Spinal cord (tissue), 10 donors: ENCODE results near the gene ZNF524. TPM values are rescaled to one million over a fixed set of nuclear protein-coding genes. Genes with fewer than 3 reads are reported as not detected.

Experiments used
- DNase-seq, 6 donors: peaks; one replicate each; pipeline versions ENCODE4 v3.0.0 to v3.0.0-alpha.2; 2013 to 2015; ENCODE audit warnings: low spot score in 6 of 6, low read depth in 4 of 6
- H3K27ac ChIP-seq: one replicate; pipeline ENCODE4 v1.5.1; 2013; ENCODE audit warnings: low read depth, low read length, control low read depth
- H3K27me3 ChIP-seq: one replicate; pipeline ENCODE4 v1.6.1; 2013; ENCODE audit warnings: low read length; ENCODE audit not compliant: control insufficient read depth, insufficient read depth
- H3K36me3 ChIP-seq: one replicate; pipeline ENCODE4 v1.6.1; 2013; ENCODE audit warnings: low read length; ENCODE audit not compliant: control insufficient read depth, insufficient read depth
- H3K4me1 ChIP-seq: one replicate; pipeline ENCODE4 v1.6.1; 2013; ENCODE audit warnings: low read length; ENCODE audit not compliant: control insufficient read depth, insufficient read depth
- H3K4me3 ChIP-seq: one replicate; pipeline ENCODE4 v1.5.1; 2013; ENCODE audit warnings: low read depth, low read length, control low read depth
- H3K9me3 ChIP-seq: one replicate; pipeline ENCODE4 v1.6.1; 2013; ENCODE audit warnings: low read length; ENCODE audit not compliant: control insufficient read depth, insufficient read depth
- WGBS: methylation state at CpG from one replicate; pipeline ENCODE4 v1.1.5; 2013; ENCODE audit warnings: missing lambda C conversion rate; ENCODE audit not compliant: insufficient coverage; 5-methylcytosine and 5-hydroxymethylcytosine counted together
- polyA plus RNA-seq, 2 donors: library from polyadenylated mRNA; unstranded; fragments of 120-200 nt; gene quantifications; one replicate each; pipeline ENCODE4 v1.2.1, GENCODE V29; 2013; ENCODE audit not compliant: insufficient read length in 2 of 2
- total RNA-seq, 2 donors: library from RNA; depleted of rRNA in 1 of 2; stranded (reverse); fragments of 120-200 nt in 1 of 2; fragments of >200 nt in 1 of 2; gene quantifications; one replicate each; pipeline versions ENCODE4 v1.2.3 to v1.2.4, GENCODE V29; 2013 to 2014
- donor health status: healthy.

The ZNF524 gene
- total and polyA plus RNA-seq, 4 donors, result 5.1 to 13.6 (median 10.4) TPM

- Histone ChIP-seq H3K4me1 (peaks cover 69% of the 10 kb centered on the region), H3K27ac (no peak within 1 kb of the TSS), H3K27me3 (no peaks in the 10 kb centered on the region), H3K9me3 (no peaks in the 10 kb centered on the region), H3K4me3 (peak within 1 kb of the TSS; percentile 79), H3K36me3 (peaks cover 26% of the 10 kb centered on the region)
- peak in 2 of 6 donors; percentile 83 to 86 for DNase-seq
- WGBS, result under 1% methylated on average over 43 of the region's 56 CpGs
Observed at GRCh38 chr19:55643003-55643886, 43.2 kb downstream of the ZNF524 start, which contains the start of gene ZNF581. TSS of gene ZNF581 (plus strand) at chr19:55643649. CDS start at chr19:55644572, 923 bp downstream.

- DNase-seq, result no peak
- WGBS, result 0% methylated on average over 15 of the region's 15 CpGs
- Histone ChIP-seq H3K36me3 (peaks cover 29% of the 10 kb centered on the region), H3K4me1 (peaks cover 70% of the 10 kb centered on the region), H3K4me3 (peak overlapping the region; percentile 79), H3K27me3 (no peaks in the 10 kb centered on the region), H3K9me3 (no peaks in the 10 kb centered on the region), H3K27ac (no peak overlapping the region)
Observed at GRCh38 chr19:55643887-55644176, 43.7 kb downstream of the ZNF524 start.

- Histone ChIP-seq H3K36me3 (peaks cover 33% of the 10 kb centered on the region), H3K4me3 (peak overlapping the region; percentile 79), H3K4me1 (peaks cover 70% of the 10 kb centered on the region), H3K9me3 (no peaks in the 10 kb centered on the region), H3K27ac (no peak overlapping the region), H3K27me3 (no peaks in the 10 kb centered on the region)
- DNase-seq, result no peak
- WGBS, result 55% methylated on average over 11 of the region's 12 CpGs
Observed at GRCh38 chr19:55644191-55644833, 44.2 kb downstream of the ZNF524 start.

GRCh38 chr19:55644842-55645511 is 44.9 kb downstream of the ZNF524 start:
- DNase-seq, result no peak
- Histone ChIP-seq H3K36me3 (peaks cover 40% of the 10 kb centered on the region), H3K27me3 (no peaks in the 10 kb centered on the region), H3K9me3 (no peaks in the 10 kb centered on the region), H3K27ac (no peak overlapping the region), H3K4me1 (peaks cover 70% of the 10 kb centered on the region), H3K4me3 (no peak overlapping the region)
- WGBS, result 93% methylated on average over 26 of the region's 28 CpGs

- Histone ChIP-seq H3K27ac (no peak overlapping the region), H3K27me3 (no peaks in the 10 kb centered on the region), H3K9me3 (no peaks in the 10 kb centered on the region), H3K36me3 (peaks cover 45% of the 10 kb centered on the region), H3K4me1 (peaks cover 67% of the 10 kb centered on the region), H3K4me3 (no peak overlapping the region)
- DNase-seq, result no peak
- WGBS, result 89% methylated on average over 4 of the region's 5 CpGs
Observed at GRCh38 chr19:55645512-55645881, 45.4 kb downstream of the ZNF524 start.

- Histone ChIP-seq H3K9me3 (no peaks in the 10 kb centered on the region), H3K4me3 (peak overlapping the region; percentile 68), H3K27me3 (no peaks in the 10 kb centered on the region), H3K4me1 (peaks cover 60% of the 10 kb centered on the region), H3K36me3 (peaks cover 61% of the 10 kb centered on the region), H3K27ac (peak overlapping the region; percentile 88)
- 47% methylated on average over 4 of the region's 14 CpGs for WGBS
- DNase-seq, result no peak
Observed at GRCh38 chr19:55646889-55647731, 47.0 kb downstream of the ZNF524 start.

GRCh38 chr19:55647732-55648584 is 47.9 kb downstream of the ZNF524 start, which contains the start of gene CCDC106:
TSS of gene CCDC106 (plus strand) at chr19:55648212. CDS start at chr19:55649047, 835 bp downstream.
- H3K27me3 ChIP-seq, result no peaks in the 10 kb centered on the region
- DNase-seq, result peak in 5 of 6 donors; percentile 74 to 96 (median 80)
- peaks cover 56% of the 10 kb centered on the region for H3K4me1 ChIP-seq
- H3K9me3 ChIP-seq, result no peaks in the 10 kb centered on the region
- H3K4me3 ChIP-seq, result peak within 1 kb of the TSS; percentile 68
- peaks cover 70% of the 10 kb centered on the region for H3K36me3 ChIP-seq
- under 1% methylated on average over 71 of the region's 87 CpGs for WGBS
- peak within 1 kb of the TSS; percentile 88 for H3K27ac ChIP-seq

GRCh38 chr19:55648585-55649267 is 48.6 kb downstream of the ZNF524 start:
- no peaks in the 10 kb centered on the region for H3K27me3 ChIP-seq
- peaks cover 57% of the 10 kb centered on the region for H3K4me1 ChIP-seq
- H3K27ac ChIP-seq, result peak overlapping the region; percentile 40
- DNase-seq, result no peak
- 17% methylated on average over 17 of the region's 25 CpGs for WGBS
- H3K9me3 ChIP-seq, result no peaks in the 10 kb centered on the region
- H3K4me3 ChIP-seq, result peak overlapping the region; percentile 68
- H3K36me3 ChIP-seq, result peaks cover 73% of the 10 kb centered on the region
